Bronchial epithelial cell (primary cell): ENCODE results near the gene RAB15. TPM values are rescaled to one million over a fixed set of nuclear protein-coding genes. Genes with fewer than 3 reads are reported as not detected.

Experiments used
- DNase-seq: peaks from one replicate; pipeline ENCODE4 v3.0.0-alpha.2; 2010; ENCODE audit warnings: low read depth
- FAIRE-seq: peaks from 2 replicates; lab custom pipeline; 2011; peaks lifted over from hg19 to GRCh38; lab: Jason Lieb, UNC
- H3K27me3 ChIP-seq: 2 replicates; pipeline ENCODE4 v1.5.1; 2011; ENCODE audit warnings: low read length; ENCODE audit not compliant: control insufficient read depth, insufficient read depth
- H3K36me3 ChIP-seq: 2 replicates; pipeline ENCODE4 v1.5.1; 2011; ENCODE audit warnings: low read length; ENCODE audit not compliant: control insufficient read depth, insufficient read depth
- H3K4me3 ChIP-seq: 2 replicates; pipeline ENCODE4 v1.5.1; 2011; ENCODE audit warnings: mild to moderate bottlenecking, low read depth, low read length, control low read depth
- total RNA-seq: library from RNA; depleted of rRNA; stranded (reverse); fragments of >200 nt; gene quantifications from 2 replicates; pipeline ENCODE4 v1.2.1, GENCODE V29; 2014
- TF ChIP-seq, protein P1 (sequence below): IDR thresholded peaks from 2 replicates; pipeline ENCODE4 v1.5.1; 2011; ENCODE audit warnings: mild to moderate bottlenecking, moderate library complexity, low read length, control low read depth, inconsistent platforms; ENCODE audit not compliant: insufficient read depth, severe bottlenecking

The RAB15 gene
- total RNA-seq, 1 donor from 2014 or later = not detected

DNA sequence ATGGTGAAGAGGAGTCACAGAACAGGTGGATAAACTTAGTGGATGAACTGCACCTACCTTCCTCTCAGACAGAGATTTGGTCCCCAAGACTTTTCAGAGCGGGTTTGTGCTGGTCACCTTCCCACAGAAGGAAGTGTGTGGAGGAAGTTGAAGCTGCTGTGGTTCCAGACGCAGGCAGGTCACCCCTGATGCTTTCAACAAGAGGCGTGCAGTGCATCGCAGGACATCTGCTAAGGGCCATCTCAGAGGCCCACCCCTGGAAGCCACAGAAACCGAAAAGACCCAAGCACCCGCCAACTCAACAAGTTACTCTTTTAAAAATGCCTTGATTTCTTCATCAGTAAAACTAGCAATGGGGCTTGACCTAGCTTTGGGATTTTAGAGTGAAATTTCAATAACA is 28.6 kb downstream of the RAB15 start:
- TF ChIP-seq, protein P1, sequence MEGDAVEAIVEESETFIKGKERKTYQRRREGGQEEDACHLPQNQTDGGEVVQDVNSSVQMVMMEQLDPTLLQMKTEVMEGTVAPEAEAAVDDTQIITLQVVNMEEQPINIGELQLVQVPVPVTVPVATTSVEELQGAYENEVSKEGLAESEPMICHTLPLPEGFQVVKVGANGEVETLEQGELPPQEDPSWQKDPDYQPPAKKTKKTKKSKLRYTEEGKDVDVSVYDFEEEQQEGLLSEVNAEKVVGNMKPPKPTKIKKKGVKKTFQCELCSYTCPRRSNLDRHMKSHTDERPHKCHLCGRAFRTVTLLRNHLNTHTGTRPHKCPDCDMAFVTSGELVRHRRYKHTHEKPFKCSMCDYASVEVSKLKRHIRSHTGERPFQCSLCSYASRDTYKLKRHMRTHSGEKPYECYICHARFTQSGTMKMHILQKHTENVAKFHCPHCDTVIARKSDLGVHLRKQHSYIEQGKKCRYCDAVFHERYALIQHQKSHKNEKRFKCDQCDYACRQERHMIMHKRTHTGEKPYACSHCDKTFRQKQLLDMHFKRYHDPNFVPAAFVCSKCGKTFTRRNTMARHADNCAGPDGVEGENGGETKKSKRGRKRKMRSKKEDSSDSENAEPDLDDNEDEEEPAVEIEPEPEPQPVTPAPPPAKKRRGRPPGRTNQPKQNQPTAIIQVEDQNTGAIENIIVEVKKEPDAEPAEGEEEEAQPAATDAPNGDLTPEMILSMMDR = no peak
- FAIRE-seq (no peak), DNase-seq (no peak)
- Histone ChIP-seq H3K36me3 (peaks cover 2% of the 10 kb centered on the region), H3K27me3 (no peaks in the 10 kb centered on the region), H3K4me3 (no peak overlapping the region)

DNA sequence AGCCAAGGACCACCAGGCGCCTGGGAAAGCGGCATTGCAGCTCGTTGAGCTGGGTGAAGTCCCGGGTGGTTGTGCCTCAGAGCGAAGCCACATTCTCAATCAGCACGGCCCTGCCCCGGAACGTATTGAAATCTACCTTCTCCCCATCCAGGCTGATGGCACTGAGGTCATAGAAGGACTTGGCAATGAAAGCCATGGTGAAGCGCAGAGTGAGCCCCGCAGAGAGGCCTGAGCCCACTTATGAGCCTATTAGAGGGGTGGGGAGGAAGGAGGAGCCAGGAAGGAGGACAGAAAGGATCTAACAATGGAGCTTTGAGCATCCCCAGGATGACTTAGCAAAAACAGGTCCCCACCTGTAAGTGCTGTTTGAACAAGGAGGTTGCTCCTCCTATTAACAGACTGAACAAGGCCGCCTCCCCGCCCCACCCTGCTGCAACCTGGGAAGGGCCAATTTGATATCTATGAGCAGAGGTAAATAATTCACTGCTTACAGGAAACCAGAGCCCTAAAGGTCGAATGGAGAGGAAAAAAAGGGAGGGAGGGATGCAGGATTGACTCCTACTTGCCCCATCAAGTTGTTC is 29.5 kb downstream of the RAB15 start, which contains the start of gene GPX2:
TSS of gene GPX2 (minus strand) at position 215 of the 581 bp plus-strand sequence. CDS start at position 196, 19 bp downstream.
- peak; percentile 91 for DNase-seq
- FAIRE-seq = peak; percentile 89
- TF ChIP-seq, protein P1 = no peak
- Histone ChIP-seq H3K36me3 (peaks cover 2% of the 10 kb centered on the region), H3K27me3 (no peaks in the 10 kb centered on the region), H3K4me3 (peak within 1 kb of the TSS; percentile 40)

- Histone ChIP-seq H3K27me3 (no peaks in the 10 kb centered on the region), H3K4me3 (no peak overlapping the region), H3K36me3 (peaks cover 2% of the 10 kb centered on the region)
- DNase-seq (no peak), FAIRE-seq (no peak)
- TF ChIP-seq, protein P1 = no peak
Observed at GRCh38 chr14:64940336-64940910, 31.7 kb downstream of the RAB15 start.

- H3K27me3 ChIP-seq = no peaks in the 10 kb centered on the region
- DNase-seq (no peak), FAIRE-seq (no peak)
- peaks cover 2% of the 10 kb centered on the region for H3K36me3 ChIP-seq
- no peak overlapping the region for H3K4me3 ChIP-seq
- TF ChIP-seq, protein P1 = no peak
Observed at GRCh38 chr14:64939817-64940190, 32.3 kb downstream of the RAB15 start.

- Histone ChIP-seq H3K27me3 (no peaks in the 10 kb centered on the region), H3K4me3 (no peak overlapping the region), H3K36me3 (peaks cover 2% of the 10 kb centered on the region)
- TF ChIP-seq, protein P1 = no peak
- FAIRE-seq = peak; percentile 32
- no peak for DNase-seq
Observed at GRCh38 chr14:64938972-64939816, 32.9 kb downstream of the RAB15 start.
